ENCODE data around the gene CD276. TPM values are rescaled to one million over a fixed set of nuclear protein-coding genes. Genes with fewer than 3 reads are reported as not detected.

CD276 gene
- total RNA-seq, 1 experiment from 2014 or later: 133 TPM

DNA sequence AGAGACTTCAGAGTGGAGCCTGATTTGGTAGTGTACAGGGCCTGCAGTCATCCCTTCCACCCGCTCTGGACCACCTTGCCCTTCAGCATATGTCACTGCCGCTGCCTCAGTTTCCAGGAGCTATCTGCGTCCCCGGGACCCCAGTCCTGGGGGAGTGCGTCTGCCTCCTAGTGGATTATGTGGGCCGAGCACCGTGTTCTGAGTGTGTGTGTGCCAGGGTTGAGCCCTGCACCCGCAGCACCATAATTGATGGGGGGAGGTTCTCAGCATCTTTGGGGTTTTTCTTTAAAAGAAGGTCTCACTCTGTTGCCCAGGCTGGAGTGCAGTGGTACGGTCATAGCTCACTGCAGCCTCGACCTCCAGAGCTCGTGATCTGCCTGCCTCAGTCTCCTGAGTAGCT lies 33.6 kb downstream of the CD276 start:
- Histone ChIP-seq H3K14ac (ENCODE audit: insufficient read depth, low read length) (no peak overlapping the region), H4K20me1 (ENCODE audit: control insufficient read depth, insufficient read depth, insufficient read length) (no peaks in the 10 kb centered on the region), H2BK20ac (ENCODE audit: low read depth, low read length, poor library complexity, severe bottlenecking) (no peak overlapping the region), H3K27me3 (ENCODE audit: insufficient read depth, low read length) (no peaks in the 10 kb centered on the region; the same call in 1 of the 2 replicates), H3K18ac (ENCODE audit: insufficient read length, low read depth, low read length) (no peak overlapping the region), H2AFZ (ENCODE audit: low read length) (no peak overlapping the region), H3K9me3 (ENCODE audit: control insufficient read depth, low read depth, low read length) (no peaks in the 10 kb centered on the region), H4K5ac (ENCODE audit: insufficient read length, low read depth, low read length) (no peak overlapping the region), H2BK5ac (ENCODE audit: insufficient read length, low read length) (no peak overlapping the region), H3K4ac (ENCODE audit: low read depth, low read length) (no peak overlapping the region), H3K79me2 (ENCODE audit: insufficient read depth, low read length) (no peaks in the 10 kb centered on the region), H3K23ac (ENCODE audit: insufficient read length, low read depth, low read length) (no peak overlapping the region), H3K9ac (ENCODE audit: extremely low read depth, insufficient read length, low read length) (no peak overlapping the region), H2BK12ac (ENCODE audit: insufficient read length, low read depth, low read length) (no peak overlapping the region), H3K4me2 (ENCODE audit: insufficient read depth, insufficient read length, low read length) (no peak overlapping the region), H3K79me1 (ENCODE audit: insufficient read depth, low read depth, low read length, poor library complexity, severe bottlenecking) (no peaks in the 10 kb centered on the region), H4K91ac (ENCODE audit: insufficient read length, low read depth, low read length) (no peak overlapping the region), H2AK5ac (ENCODE audit: insufficient read length, low read length) (no peak overlapping the region), H2BK15ac (ENCODE audit: low read depth, low read length) (no peak overlapping the region), H2BK120ac (ENCODE audit: low read depth, low read length, poor library complexity, severe bottlenecking) (no peak overlapping the region), H3K23me2 (ENCODE audit: insufficient read length, low read depth, low read length, poor library complexity, severe bottlenecking) (no peaks in the 10 kb centered on the region), H3K4me1 (ENCODE audit: insufficient read depth, low read length) (no peaks in the 10 kb centered on the region), H4K8ac (replicated peaks; ENCODE audit: insufficient read length, low read depth, low read length) (no peak overlapping the region), H3K56ac (ENCODE audit: insufficient read length, low read depth, low read length) (no peak overlapping the region), H3T11ph (ENCODE audit: low read length) (no peak overlapping the region), H3K27ac (ENCODE audit: insufficient read length, low read depth, low read length) (no peak overlapping the region)
- DNase-seq: no peak
- Mint-ChIP-seq H3K27ac (no peak overlapping the region), H3K4me1 (peaks cover 3 to 5% of the 10 kb centered on the region in 2 experiments; a peak in 2 of 4 replicates), H3K9me3 (no peaks in the 10 kb centered on the region), H3K36me3 (ENCODE audit: insufficient read depth in 1 of 3, low read depth in 3 of 3) (peaks cover 8 to 17% (median 11%) of the 10 kb centered on the region in 3 experiments; a peak in 6 of 7 replicates), H3K27me3 (ENCODE audit: low read depth) (no peaks in the 10 kb centered on the region; the same call in 1 of the 2 replicates), H3K4me3 (no peak overlapping the region)
- peak; percentile 58 for TF ChIP-seq CTCF (conservative IDR thresholded peaks at IDR 0.05)
- WGBS (ENCODE audit: extremely low coverage, insufficient read length, low lambda C conversion rate): no CpG with 5 or more reads among the region's 11 CpGs
